Right lobe of liver (tissue), 6 donors: ENCODE measurements around the gene LMOD3. TPM values are rescaled to one million over a fixed set of nuclear protein-coding genes. Genes with fewer than 3 reads are reported as not detected.

Experiments
- ATAC-seq, 4 donors: fragments of 200-7000 bp; cut with Tn5 transposase; one replicate each; pipeline ENCODE4 v1.9.1; 2020; ENCODE audit warnings: mild to moderate bottlenecking in 4 of 4, moderate library complexity in 4 of 4
- DNase-seq, 3 donors: peaks; one replicate each; pipeline ENCODE4 v3.0.0-alpha.2; 2020
- H3K27ac ChIP-seq, 3 donors: fragments of 200-600 bp; one replicate each; pipeline ENCODE4 v1.8.0; 2022
- H3K27me3 ChIP-seq, 2 donors: fragments of 200-600 bp; one replicate each; pipeline ENCODE4 v1.8.0; 2022
- H3K36me3 ChIP-seq, 4 donors: fragments of 200-600 bp; sonication (generic) in 1 of 4; one replicate each; pipeline versions ENCODE4 v1.5.1 to v1.8.0; 2017 to 2022; ENCODE audit warnings: control low read depth in 1 of 4
- H3K4me1 ChIP-seq, 4 donors: fragments of 200-600 bp; sonication (generic) in 1 of 4; one replicate each; pipeline versions ENCODE4 v1.5.1 to v1.8.0; 2017 to 2022; ENCODE audit warnings: control low read depth in 1 of 4
- H3K4me3 ChIP-seq, 3 donors: fragments of 200-600 bp; one replicate each; pipeline ENCODE4 v1.8.0; 2022
- H3K9me3 ChIP-seq, 4 donors: fragments of 200-600 bp; sonication (generic) in 1 of 4; one replicate each; pipeline versions ENCODE4 v1.5.1 to v1.8.0; 2017 to 2022; ENCODE audit warnings: control low read depth in 1 of 4
- POLR2A ChIP-seq: fragments of 450-650 bp; IDR thresholded peaks from one replicate; pipeline ENCODE4 v1.6.1; 2017; ENCODE audit warnings: antibody characterized with exemption, mild to moderate bottlenecking
- WGBS: methylation state at CpG from one replicate; pipeline ENCODE4 v1.1.6; 2018; ENCODE audit warnings: low coverage, low lambda C conversion rate; ENCODE audit not compliant: insufficient coverage; ENCODE audit errors: missing lambda C conversion rate; 5-methylcytosine and 5-hydroxymethylcytosine counted together
- intact Hi-C, 2 donors: fragments of 100-400 bp; cut with DNase I; formaldehyde crosslinking; loops; one replicate each; pipeline versions ENCODE4 v1.11.2 to v1.14.1; 2022
- total RNA-seq, 6 experiments: library from RNA; depleted of rRNA in 2 of 6; stranded (reverse); fragments of >200 nt in 2 of 6; fragmentation: NEBNext Ultra II Directional in 3 of 6; extraction: Animal tissue kit (Norgen Biotek cat#: 25700) in 3 of 6; gene quantifications; one replicate each; pipeline versions ENCODE4 v1.1.0 to v1.2.4, GENCODE V29; 2016 to 2023
- TF ChIP-seq, protein P1 (sequence below), 4 donors: fragments of 200-600 bp in 3 of 4; fragments of 450-650 bp in 1 of 4; IDR thresholded peaks; one replicate each; pipeline versions ENCODE4 v1.5.1 to v1.8.0; 2016 to 2022; ENCODE audit warnings: antibody characterized with exemption in 4 of 4, mild to moderate bottlenecking in 2 of 4
- donor health status: DM: no; HTN: yes; CAD: no.
- donor health status: DM: no; HTN: no; CAD: no.
- donor health status: DM: no; HTN: no; CAD: no.
- donor health status: DM: no; HTN: yes; CAD: no.
- donor health status: DM: no; HTN: yes; CAD: no.

LMOD3 gene
- total RNA-seq, 6 experiments from 2014 or later, result 0.07 to 0.25 (median 0.13) TPM; not detected in 3

DNA sequence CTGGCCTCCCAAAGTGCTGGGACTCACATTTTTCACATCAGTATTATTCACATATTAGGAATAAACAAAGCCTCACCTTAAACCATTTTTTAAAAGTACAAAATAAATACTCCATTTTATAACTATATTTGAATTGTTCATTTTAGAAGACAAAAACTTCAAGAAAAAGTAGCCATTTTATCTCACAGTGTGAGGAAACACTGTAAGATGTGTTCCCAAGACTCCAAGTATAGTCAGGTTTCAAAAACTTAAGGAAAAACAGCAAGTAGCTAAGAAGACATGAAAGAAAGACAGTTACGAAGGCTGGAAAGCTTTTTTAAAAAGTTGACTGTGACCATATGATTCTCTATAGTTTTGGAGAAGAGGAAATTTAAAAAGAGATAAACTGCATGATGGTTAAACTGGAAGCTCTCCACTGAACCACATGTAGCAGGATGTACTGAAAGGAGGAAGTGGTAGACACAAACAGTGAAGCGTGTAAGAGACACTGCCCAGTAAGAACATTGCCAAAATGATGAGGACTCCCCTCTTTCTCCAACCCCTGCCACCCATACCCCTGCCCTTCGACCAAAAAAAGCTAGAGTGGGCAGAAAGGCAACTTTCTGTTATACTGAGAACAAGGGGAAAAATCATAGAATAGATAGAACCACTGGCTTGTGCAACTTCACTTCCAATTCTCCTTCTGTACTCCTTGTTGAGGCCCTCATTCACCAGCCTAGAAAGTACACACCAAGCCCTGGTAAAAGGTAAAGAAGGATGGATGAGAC is 64.0 kb downstream of the LMOD3 start:
- Histone ChIP-seq H3K27ac (no peak overlapping the region), H3K36me3 (peaks cover 0 to 60% (median 29%) of the 10 kb centered on the region in 4 donors), H3K4me1 (no peaks in the 10 kb centered on the region), H3K9me3 (no peaks in the 10 kb centered on the region), H3K27me3 (no peaks in the 10 kb centered on the region), H3K4me3 (no peak overlapping the region)
- whole genome bisulfite sequencing, result 46% methylated on average over 3 of the region's 3 CpGs
- no peak for DNase-seq
- peak; percentile 23 to 46 (median 43) for ATAC-seq
- intact Hi-C loops, result no loop called here
- no peak for TF ChIP-seq POLR2A
- TF ChIP-seq, protein P1, sequence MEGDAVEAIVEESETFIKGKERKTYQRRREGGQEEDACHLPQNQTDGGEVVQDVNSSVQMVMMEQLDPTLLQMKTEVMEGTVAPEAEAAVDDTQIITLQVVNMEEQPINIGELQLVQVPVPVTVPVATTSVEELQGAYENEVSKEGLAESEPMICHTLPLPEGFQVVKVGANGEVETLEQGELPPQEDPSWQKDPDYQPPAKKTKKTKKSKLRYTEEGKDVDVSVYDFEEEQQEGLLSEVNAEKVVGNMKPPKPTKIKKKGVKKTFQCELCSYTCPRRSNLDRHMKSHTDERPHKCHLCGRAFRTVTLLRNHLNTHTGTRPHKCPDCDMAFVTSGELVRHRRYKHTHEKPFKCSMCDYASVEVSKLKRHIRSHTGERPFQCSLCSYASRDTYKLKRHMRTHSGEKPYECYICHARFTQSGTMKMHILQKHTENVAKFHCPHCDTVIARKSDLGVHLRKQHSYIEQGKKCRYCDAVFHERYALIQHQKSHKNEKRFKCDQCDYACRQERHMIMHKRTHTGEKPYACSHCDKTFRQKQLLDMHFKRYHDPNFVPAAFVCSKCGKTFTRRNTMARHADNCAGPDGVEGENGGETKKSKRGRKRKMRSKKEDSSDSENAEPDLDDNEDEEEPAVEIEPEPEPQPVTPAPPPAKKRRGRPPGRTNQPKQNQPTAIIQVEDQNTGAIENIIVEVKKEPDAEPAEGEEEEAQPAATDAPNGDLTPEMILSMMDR (IDR thresholded peaks at IDR 0.05), result no peak

Other genes starting within 250 kb of the LMOD3 start
- not detected for gene TAFA4, start 190.0 kb downstream of the LMOD3 start, total RNA-seq
- 1 to 10 TPM; 3.4 to 8.7 (median 5.1) TPM for gene EOGT, start 108.9 kb downstream of the LMOD3 start, total RNA-seq
- 10 to 100 TPM in 4 of 6 experiments, 1 to 10 TPM in 2; 7.9 to 15.4 (median 11.5) TPM for gene TMF1, start 70.3 kb downstream of the LMOD3 start, total RNA-seq
- gene UBA3, start 42.2 kb downstream of the LMOD3 start, total RNA-seq, result 10 to 100 TPM; 17.2 to 27.3 (median 20.3) TPM
- gene ARL6IP5, start 37.7 kb downstream of the LMOD3 start, total RNA-seq, result 10 to 100 TPM; 25.6 to 48.8 (median 36.3) TPM